GM18507 (cell line): ENCODE results near the gene ABCG5.

Experiments
- DNase-seq: peaks from one replicate; pipeline ENCODE4 v3.0.0; 2011; ENCODE audit warnings: low read depth; ENCODE audit not compliant: insufficient read length; ENCODE audit errors: extremely low spot score
- FAIRE-seq: peaks from 2 replicates; lab custom pipeline; 2011; peaks lifted over from hg19 to GRCh38; lab: Jason Lieb, UNC

Gene ABCG5

GRCh38 chr2:43846140-43846793, 7.6 kb upstream of the ABCG5 start:
- DNase-seq (no peak), FAIRE-seq (no peak)

- no peak for DNase-seq
- FAIRE-seq = no peak
Measured at GRCh38 chr2:43845181-43845580, 6.5 kb upstream of the ABCG5 start.

- FAIRE-seq (no peak), DNase-seq (no peak)
Measured at GRCh38 chr2:43842866-43843226, 4.2 kb upstream of the ABCG5 start.

- no peak for FAIRE-seq
- no peak for DNase-seq
Measured at GRCh38 chr2:43841949-43842865, 3.6 kb upstream of the ABCG5 start.

GRCh38 chr2:43840965-43841364, 2.3 kb upstream of the ABCG5 start:
- no peak for FAIRE-seq
- DNase-seq = no peak

- DNase-seq (no peak), FAIRE-seq (no peak)
Measured at GRCh38 chr2:43839776-43840564, 1.3 kb upstream of the ABCG5 start.

- DNase-seq (no peak), FAIRE-seq (no peak)
Measured at GRCh38 chr2:43837831-43838559, 644 bp downstream of the ABCG5 start.

- no peak for FAIRE-seq
- DNase-seq = no peak
Measured at GRCh38 chr2:43837033-43837432, 1.6 kb downstream of the ABCG5 start.

GRCh38 chr2:43832457-43832856, 6.2 kb downstream of the ABCG5 start:
- FAIRE-seq (no peak), DNase-seq (no peak)

GRCh38 chr2:43831543-43832294, 6.9 kb downstream of the ABCG5 start:
- no peak for FAIRE-seq
- DNase-seq = no peak

GRCh38 chr2:43826305-43827250, 12.1 kb downstream of the ABCG5 start:
- FAIRE-seq = no peak
- no peak for DNase-seq

GRCh38 chr2:43825841-43826240, 12.8 kb downstream of the ABCG5 start:
- DNase-seq (no peak), FAIRE-seq (no peak)

GRCh38 chr2:43824951-43825493, 13.6 kb downstream of the ABCG5 start:
- FAIRE-seq = no peak
- no peak for DNase-seq

GRCh38 chr2:43824512-43824911, 14.1 kb downstream of the ABCG5 start:
- no peak for FAIRE-seq
- DNase-seq = no peak

- no peak for FAIRE-seq
Measured at GRCh38 chr2:43823751-43824150, 14.9 kb downstream of the ABCG5 start.

GRCh38 chr2:43822839-43823238, 15.8 kb downstream of the ABCG5 start:
- no peak for DNase-seq
- no peak for FAIRE-seq

More at GRCh38 chr2:43823751-43824150, 14.9 kb downstream of the ABCG5 start:
- DNase-seq = no peak

- FAIRE-seq (no peak), DNase-seq (no peak)
Measured at GRCh38 chr2:43819491-43820163, 19.0 kb downstream of the ABCG5 start.
